Heart left ventricle (tissue), 16 donors: Measurements from ENCODE around the gene PUM1. TPM values are rescaled to one million over a fixed set of nuclear protein-coding genes. Genes with fewer than 3 reads are reported as not detected.

Experiments
- ATAC-seq, 4 donors: fragments of 200-7000 bp; cut with Tn5 transposase; one replicate each; pipeline ENCODE4 v1.9.1; 2020 to 2022; ENCODE audit warnings: moderate library complexity in 4 of 4, mild to moderate bottlenecking in 3 of 4, moderate number of reproducible peaks in 1 of 4
- DNase-seq, 5 donors: peaks; one replicate each; pipeline ENCODE4 v3.0.0-alpha.2; 2020
- H3K27ac ChIP-seq, 12 donors: fragments of 200-600 bp; sonication (generic) in 4 of 12; one replicate each; pipeline versions ENCODE4 v1.5.0 to v1.8.0; 2016 to 2022; ENCODE audit warnings: mild to moderate bottlenecking in 2 of 12
- H3K27me3 ChIP-seq, 9 donors: fragments of 200-600 bp; sonication (generic) in 2 of 9; one replicate each; pipeline versions ENCODE4 v1.5.1 to v1.8.0; 2016 to 2022; ENCODE audit warnings: mild to moderate bottlenecking in 3 of 9
- H3K36me3 ChIP-seq, 9 donors: fragments of 200-600 bp; sonication (generic) in 2 of 9; one replicate each; pipeline versions ENCODE4 v1.5.0 to v1.8.0; 2018 to 2022; ENCODE audit warnings: mild to moderate bottlenecking in 2 of 9
- H3K4me1 ChIP-seq, 12 donors: fragments of 200-600 bp; sonication (generic) in 4 of 12; one replicate each; pipeline versions ENCODE4 v1.5.0 to v1.8.0; 2016 to 2022; ENCODE audit warnings: mild to moderate bottlenecking in 3 of 12
- H3K4me3 ChIP-seq, 12 donors: fragments of 200-600 bp; sonication (generic) in 4 of 12; one replicate each; pipeline versions ENCODE4 v1.5.0 to v1.8.0; 2017 to 2022; ENCODE audit warnings: mild to moderate bottlenecking in 9 of 12, moderate library complexity in 4 of 12
- H3K9me3 ChIP-seq, 12 donors: fragments of 200-600 bp; sonication (generic) in 4 of 12; one replicate each; pipeline versions ENCODE4 v1.5.0 to v1.8.0; 2016 to 2022; ENCODE audit warnings: mild to moderate bottlenecking in 1 of 12
- CTCF ChIP-seq, 12 donors: fragments of 200-600 bp; sonication (generic) in 4 of 12; IDR thresholded peaks; one replicate each; pipeline versions ENCODE4 v1.5.0 to v1.8.0; 2018 to 2022; ENCODE audit warnings: antibody characterized with exemption in 12 of 12, mild to moderate bottlenecking in 5 of 12
- POLR2A ChIP-seq, 2 donors: fragments of 450-650 bp; IDR thresholded peaks; one replicate each; pipeline ENCODE4 v1.6.1; 2017; ENCODE audit warnings: antibody characterized with exemption in 2 of 2, mild to moderate bottlenecking in 2 of 2, moderate library complexity in 2 of 2
- WGBS, 4 donors: extraction: QIAGEN DNeasy Blood & Tissue Kit in 2 of 4; methylation state at CpG; one replicate each; pipeline versions ENCODE4 v1.1.5 to v1.1.7; 2013 to 2018; 5-methylcytosine and 5-hydroxymethylcytosine counted together
- intact Hi-C, 10 donors: fragments of 100-400 bp; cut with DNase I; formaldehyde crosslinking; loops; one replicate each; pipeline versions ENCODE4 v1.11.1 to v1.14.2; 2022
- polyA plus RNA-seq, 2 donors: library from polyadenylated mRNA; stranded (reverse); fragments of 200-250 nt; gene quantifications; one replicate each; pipeline ENCODE4 v1.2.3, GENCODE V29; 2013
- total RNA-seq, 9 donors: library from RNA; depleted of rRNA in 2 of 9; stranded (reverse); fragments of >200 nt in 2 of 9; fragmentation: NEBNext Ultra II Directional in 3 of 9; extraction: Animal tissue kit (Norgen Biotek cat#: 25700) in 3 of 9; gene quantifications; one replicate each; pipeline versions ENCODE4 v1.1.0 to v1.2.4, GENCODE V29; 2016 to 2023
- donor health status: ischemic (EF 13 %, LVEDD 7.1; RV severe dilation, severe dysfunction).
- donor health status: healthy with polysubstance abuse.
- donor health status: DM: no; HTN: yes; CAD: no.
- donor health status: DM: no; HTN: no; CAD: no.
- donor health status: ischemic (EF 25% LVEDD 6.9; RV normal size, moderate dysfunction).
- donor health status: ischemic (EF 25% LVEDD 5.7; RV mildly dilated, moderate dysfunction).
- donor health status: healthy.
- donor health status: DM: yes; HTN: yes; CAD: no.
- donor health status: ischemic (EF 35%, LVEDD 5.7; RV mildly dilated, moderate dysfunction).
- donor health status: nonischemic (EF 11% LVEDD 7.7; RV severe dilation, severe dysfunction).
- donor health status: DM: yes; HTN: yes; CAD: no.
- donor health status: PGD.
- donor health status: ischemic (EF 29% LVEDD 5.4; RV normal size, mild dysfunction).
- donor health status: nonischemic (EF 23%, LVEDD 6.1; RV moderate dilation, normal function).

Gene PUM1
- total and polyA plus RNA-seq, 11 donors: 19.2 to 96.3 (median 70.7) TPM

- intact Hi-C loops: no loop called here
- WGBS, 4 donors: 47 to 58% (median 55%) methylated on average over 3 of the region's 3 CpGs
- no peak for ATAC-seq
- Histone ChIP-seq H3K27me3 (no peaks in the 10 kb centered on the region), H3K27ac (no peak overlapping the region), H3K4me1 (peaks cover 0 to 71% (median 46%) of the 10 kb centered on the region in 12 donors), H3K9me3 (no peaks in the 10 kb centered on the region), H3K4me3 (no peak overlapping the region), H3K36me3 (peaks cover 0 to 2% (median 0%) of the 10 kb centered on the region in 9 donors)
- TF ChIP-seq POLR2A (IDR thresholded peaks at IDR 0.05): no peak
- no peak for DNase-seq
Measured at GRCh38 chr1:31020007-31020790, 45.3 kb downstream of the PUM1 start.

- WGBS, 4 donors: 48 to 59% (median 56%) methylated on average over 3 of the region's 3 CpGs
- Histone ChIP-seq H3K27me3 (no peaks in the 10 kb centered on the region), H3K4me1 (peaks cover 0 to 64% (median 48%) of the 10 kb centered on the region in 12 donors), H3K27ac (no peak overlapping the region), H3K9me3 (no peaks in the 10 kb centered on the region), H3K36me3 (peaks cover 0 to 6% (median 0%) of the 10 kb centered on the region in 9 donors), H3K4me3 (no peak overlapping the region)
- intact Hi-C loops: no loop called here
- TF ChIP-seq POLR2A (IDR thresholded peaks at IDR 0.05) (no peak), CTCF (IDR thresholded peaks at IDR 0.05) (no peak)
- no peak for DNase-seq
- ATAC-seq: no peak
Measured at GRCh38 chr1:31019401-31019800, 46.1 kb downstream of the PUM1 start.

DNA sequence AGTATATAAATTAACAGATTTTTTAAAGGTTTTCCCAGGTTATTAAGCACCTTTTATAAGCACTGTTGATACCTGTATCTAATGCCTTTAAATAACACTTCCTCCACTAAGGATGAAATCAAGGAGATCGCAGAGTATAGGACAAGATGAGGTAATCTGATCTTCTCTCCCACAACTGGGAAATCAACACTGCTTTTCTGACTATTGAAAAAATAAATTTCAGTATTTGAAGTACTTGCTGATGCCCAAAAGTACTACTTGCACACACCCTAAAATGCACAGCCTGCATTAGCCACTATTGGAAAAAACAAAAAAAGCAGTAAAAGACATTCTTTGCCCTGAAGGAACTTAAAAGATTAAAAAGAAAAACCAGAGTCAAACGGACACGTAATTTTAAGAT is 48.6 kb downstream of the PUM1 start:
- Histone ChIP-seq H3K4me3 (no peak overlapping the region), H3K9me3 (no peaks in the 10 kb centered on the region), H3K27me3 (no peaks in the 10 kb centered on the region), H3K36me3 (peaks cover 0 to 6% (median 0%) of the 10 kb centered on the region in 9 donors), H3K4me1 (peaks cover 0 to 71% (median 59%) of the 10 kb centered on the region in 12 donors), H3K27ac (no peak overlapping the region)
- ATAC-seq: no peak
- DNase-seq: no peak
- WGBS, 4 donors: 38 to 50% (median 44%) methylated on average over 3 of the region's 3 CpGs
- TF ChIP-seq CTCF (IDR thresholded peaks at IDR 0.05): no peak
- intact Hi-C loops: no loop called here

DNA sequence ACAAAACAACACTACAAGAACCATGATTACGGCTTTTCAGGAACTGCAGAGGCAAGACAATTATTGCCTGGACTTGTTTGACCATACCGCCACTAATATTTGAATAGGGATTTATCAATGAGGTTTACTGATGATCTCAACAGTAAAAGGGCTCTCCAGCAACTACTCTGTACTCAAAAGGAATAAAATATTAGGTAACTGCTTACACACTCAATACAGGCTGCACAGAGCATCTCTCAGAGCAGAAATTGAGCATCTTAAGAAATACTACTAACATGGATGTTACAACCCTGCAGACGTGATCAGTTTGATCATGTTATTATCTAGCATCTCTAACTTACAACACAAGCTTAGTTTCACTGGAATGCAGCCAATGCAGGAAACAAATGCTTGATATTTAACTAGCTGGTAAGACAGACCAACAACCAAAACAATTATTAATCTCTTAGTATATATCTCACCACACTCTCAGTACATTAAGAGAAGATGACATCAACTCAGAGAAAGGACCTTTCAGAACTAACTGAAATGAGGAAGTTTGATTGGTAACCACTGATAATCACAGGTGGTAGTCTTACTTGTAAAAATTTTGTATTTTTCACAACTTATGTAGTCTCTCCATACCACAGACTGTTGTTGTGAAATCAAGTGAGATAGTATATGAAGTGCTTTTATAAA is 52.2 kb downstream of the PUM1 start:
- ATAC-seq (no peak), DNase-seq (no peak)
- 66 to 72% (median 69%) methylated on average over 3 of the region's 3 CpGs for WGBS, 4 donors
- H3K36me3 ChIP-seq: peaks cover 0 to 6% (median 0%) of the 10 kb centered on the region in 9 donors
- peaks cover 0 to 63% (median 48%) of the 10 kb centered on the region in 12 donors for H3K4me1 ChIP-seq
- no peak overlapping the region for H3K27ac ChIP-seq
- no peaks in the 10 kb centered on the region for H3K27me3 ChIP-seq
- TF ChIP-seq CTCF (IDR thresholded peaks at IDR 0.05): no peak
- no peak for TF ChIP-seq POLR2A (IDR thresholded peaks at IDR 0.05)
- intact Hi-C loops: no loop called here
- H3K9me3 ChIP-seq: no peaks in the 10 kb centered on the region
- no peak overlapping the region for H3K4me3 ChIP-seq
